IPS-NIHi11 (cell line): ENCODE measurements around the gene KRTAP10-2.
A peak's percentile ranks its signal among the peaks of the same experiment; 100 is the strongest.

Experiments used
- DNase-seq: peaks from one replicate; pipeline ENCODE4 v3.0.0; 2012; ENCODE audit warnings: mixed read lengths, low spot score

KRTAP10-2 gene

GRCh38 chr21:44539991-44540666 lies 11.2 kb downstream of the KRTAP10-2 start, which contains the start of gene KRTAP10-1:
Gene KRTAP10-1, minus strand, starts transcription at chr21:44540195. Its CDS starts 45 bp downstream, at chr21:44540150.
- no peak for DNase-seq

GRCh38 chr21:44539046-44539445 lies 12.3 kb downstream of the KRTAP10-2 start:
- no peak for DNase-seq

GRCh38 chr21:44537930-44538911 lies 13.1 kb downstream of the KRTAP10-2 start:
- DNase-seq = no peak

- DNase-seq = no peak
Measured at GRCh38 chr21:44535963-44536362, 15.3 kb downstream of the KRTAP10-2 start.

DNA sequence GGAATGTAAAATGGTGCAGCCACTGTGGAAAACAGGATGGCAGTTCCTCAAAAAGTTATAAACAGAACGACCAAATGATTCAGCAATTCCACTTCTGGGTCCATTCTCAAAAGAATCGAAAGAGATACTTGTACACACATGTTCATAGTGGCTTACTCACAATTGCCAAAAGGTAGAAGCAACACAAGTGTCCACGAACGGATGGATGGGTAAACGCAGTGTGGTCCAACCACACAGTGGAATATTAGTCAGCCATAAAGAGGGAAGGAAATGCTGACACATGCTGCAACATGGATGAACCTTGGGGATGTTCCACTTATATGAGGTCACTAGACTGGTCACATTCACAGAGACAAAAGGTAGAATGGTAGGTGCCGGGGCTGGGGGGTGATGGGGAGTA lies 16.6 kb downstream of the KRTAP10-2 start:
- DNase-seq = no peak

DNA sequence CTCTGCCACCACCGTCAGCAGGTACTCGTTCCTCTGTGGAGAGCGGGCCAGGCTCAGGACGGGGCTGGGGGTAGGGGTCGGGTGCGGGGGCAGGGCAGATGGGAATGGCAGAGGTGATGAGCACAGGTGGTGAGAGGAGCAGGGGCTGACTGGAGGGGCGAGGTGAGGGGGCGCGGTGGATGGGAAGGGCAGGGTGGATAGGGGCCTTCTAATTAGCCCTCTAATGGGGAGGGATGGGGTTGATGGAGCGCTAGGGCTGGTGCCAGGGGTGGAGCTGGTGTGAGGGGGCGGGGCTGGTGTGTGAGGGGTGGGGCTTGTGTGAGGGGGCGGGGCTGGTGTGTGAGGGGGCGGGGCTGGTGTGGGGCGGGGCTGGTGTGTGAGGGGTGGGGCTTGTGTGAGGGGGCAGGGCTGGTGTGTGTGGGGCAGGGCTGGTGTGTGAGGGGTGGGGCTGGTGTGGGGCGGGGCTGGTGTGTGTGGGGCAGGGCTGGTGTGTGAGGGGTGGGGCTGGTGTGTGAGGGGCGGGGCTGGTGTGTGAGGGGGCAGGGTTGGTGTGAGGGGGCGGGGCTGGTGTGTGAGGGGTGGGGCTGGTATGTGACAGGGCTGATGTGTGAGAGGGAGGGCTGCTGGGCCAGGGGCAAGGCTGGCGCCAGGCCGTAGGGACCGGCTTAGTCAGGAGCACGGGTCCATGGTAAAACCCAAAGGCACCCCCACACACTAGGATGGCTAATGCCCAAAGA lies 17.2 kb downstream of the KRTAP10-2 start:
- DNase-seq = peak; percentile 79

DNA sequence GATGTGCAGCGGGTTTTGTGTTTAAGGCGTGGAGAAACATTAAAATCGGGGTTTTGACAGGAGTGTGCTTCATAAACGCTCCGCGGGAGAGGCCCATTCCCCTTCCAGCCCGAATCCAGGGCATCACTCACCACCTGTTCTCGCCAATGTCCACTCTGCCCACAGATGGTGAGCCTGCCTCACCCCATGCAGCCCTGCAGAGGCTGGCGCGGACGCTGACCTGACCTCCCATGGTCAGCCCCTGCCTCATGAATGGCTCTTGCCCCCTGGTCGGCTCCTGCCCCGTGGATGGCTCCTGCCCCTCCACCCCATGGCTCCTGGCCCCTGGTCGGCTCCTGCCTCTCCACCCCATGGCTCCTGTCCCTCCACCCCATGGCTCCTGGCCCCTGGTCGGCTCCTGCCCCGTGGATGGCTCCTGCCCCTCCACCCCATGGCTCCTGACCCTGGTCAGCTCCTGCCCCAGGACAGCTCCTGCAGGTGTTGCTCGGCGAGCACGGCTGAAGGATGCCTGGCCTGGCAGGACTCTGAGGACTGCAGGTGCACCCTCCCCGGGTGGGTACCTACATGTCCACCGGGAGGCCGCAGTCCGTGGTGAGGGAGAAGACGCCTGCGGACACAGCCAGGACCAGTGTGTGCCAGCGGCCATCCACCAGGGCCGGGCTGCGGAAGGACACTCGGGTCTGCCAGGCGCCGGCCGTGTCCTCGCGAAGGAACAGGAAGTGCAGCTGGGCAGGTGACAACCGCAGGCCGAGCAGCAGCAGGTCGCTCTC lies 18.0 kb downstream of the KRTAP10-2 start:
- no peak for DNase-seq

- no peak for DNase-seq
Measured at GRCh38 chr21:44532712-44533111, 18.6 kb downstream of the KRTAP10-2 start.

GRCh38 chr21:44531606-44532564 lies 19.4 kb downstream of the KRTAP10-2 start:
- DNase-seq = no peak

- DNase-seq = no peak
Measured at GRCh38 chr21:44530903-44531605, 20.3 kb downstream of the KRTAP10-2 start.

DNA sequence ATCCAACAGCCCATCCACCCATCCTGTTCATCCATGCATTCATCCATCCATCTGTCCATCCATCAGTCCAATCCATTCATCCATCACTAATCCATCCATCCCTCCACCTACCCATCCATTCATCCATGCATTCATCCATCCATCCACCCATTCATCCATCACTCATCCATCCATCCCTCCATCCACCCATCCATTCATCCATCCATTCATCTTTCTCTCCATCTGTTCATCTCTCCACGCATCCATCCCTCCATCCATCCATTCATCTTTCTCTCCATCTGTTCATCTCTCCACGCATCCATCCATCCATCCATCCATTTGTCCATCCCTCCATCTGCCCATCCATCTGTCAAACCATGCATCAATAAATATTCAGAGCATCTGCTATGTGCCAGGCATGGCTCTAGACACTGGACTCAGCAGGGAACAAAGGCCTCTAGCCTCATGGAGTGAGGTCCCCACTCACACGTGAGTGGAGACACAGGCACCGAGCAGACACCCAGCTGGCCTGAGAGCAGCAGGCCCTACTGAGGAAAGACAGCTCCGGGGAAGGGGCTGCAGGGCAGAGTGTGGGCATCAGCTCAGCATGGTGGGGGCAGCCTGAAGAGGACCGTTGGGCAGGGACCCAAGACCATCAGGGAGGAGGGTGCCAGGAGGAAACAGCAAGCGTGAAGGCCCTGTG lies 20.9 kb downstream of the KRTAP10-2 start:
- DNase-seq = no peak

- no peak for DNase-seq
Measured at GRCh38 chr21:44529503-44530125, 21.7 kb downstream of the KRTAP10-2 start.

DNA sequence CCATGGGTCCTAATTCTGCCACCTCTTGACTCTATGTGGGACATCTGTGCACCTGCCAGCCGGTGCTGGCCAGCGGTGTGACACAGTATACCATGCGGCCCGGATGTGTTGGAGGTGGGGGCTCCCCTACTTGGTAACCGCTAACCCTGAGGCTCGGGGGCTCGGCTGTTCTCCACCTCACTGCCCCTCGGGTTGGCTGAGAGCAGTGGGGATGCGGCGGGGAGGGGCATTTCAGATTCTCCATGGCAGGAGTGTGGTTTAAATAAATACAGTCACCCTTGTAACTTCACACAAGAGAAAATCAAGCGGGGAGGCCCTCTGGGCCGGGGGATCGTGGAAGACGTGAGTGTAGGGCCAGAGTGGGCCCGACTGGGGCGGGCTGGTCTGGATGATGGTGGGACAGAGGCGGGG lies 22.3 kb downstream of the KRTAP10-2 start:
- DNase-seq = no peak

GRCh38 chr21:44528634-44528995 lies 22.7 kb downstream of the KRTAP10-2 start:
- DNase-seq = no peak

DNA sequence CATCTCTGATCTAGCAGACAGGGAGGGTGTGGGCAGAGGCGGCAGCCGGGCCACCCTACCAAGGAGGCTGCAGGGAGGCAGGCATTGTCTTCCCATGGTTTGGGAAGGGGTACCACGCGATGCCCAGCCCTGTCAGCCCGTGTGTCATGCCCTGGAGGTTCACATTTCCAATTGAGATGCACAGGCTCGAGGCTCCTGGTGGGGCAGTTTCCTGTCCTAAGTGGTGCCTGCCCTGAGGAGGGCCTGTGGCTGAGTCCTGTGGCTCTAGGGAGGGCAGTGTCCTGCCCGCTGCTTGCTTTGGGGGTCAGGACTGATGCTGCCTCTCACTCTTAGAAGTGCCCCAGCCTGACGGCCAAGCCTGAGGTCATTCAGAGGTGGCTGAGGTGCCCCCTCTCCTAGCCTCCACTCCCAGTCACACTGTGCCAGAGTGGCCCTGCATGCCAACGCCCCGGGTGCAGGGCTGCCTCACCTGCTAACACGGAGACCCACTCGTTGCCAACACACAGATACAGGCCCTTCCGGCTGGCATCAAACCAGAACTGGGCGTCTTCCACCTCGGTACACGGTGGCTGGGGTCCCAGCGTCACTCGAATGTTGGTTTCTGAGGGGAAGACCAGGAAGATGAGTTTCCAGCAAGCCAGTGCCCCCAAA lies 23.2 kb downstream of the KRTAP10-2 start:
- DNase-seq = no peak

DNA sequence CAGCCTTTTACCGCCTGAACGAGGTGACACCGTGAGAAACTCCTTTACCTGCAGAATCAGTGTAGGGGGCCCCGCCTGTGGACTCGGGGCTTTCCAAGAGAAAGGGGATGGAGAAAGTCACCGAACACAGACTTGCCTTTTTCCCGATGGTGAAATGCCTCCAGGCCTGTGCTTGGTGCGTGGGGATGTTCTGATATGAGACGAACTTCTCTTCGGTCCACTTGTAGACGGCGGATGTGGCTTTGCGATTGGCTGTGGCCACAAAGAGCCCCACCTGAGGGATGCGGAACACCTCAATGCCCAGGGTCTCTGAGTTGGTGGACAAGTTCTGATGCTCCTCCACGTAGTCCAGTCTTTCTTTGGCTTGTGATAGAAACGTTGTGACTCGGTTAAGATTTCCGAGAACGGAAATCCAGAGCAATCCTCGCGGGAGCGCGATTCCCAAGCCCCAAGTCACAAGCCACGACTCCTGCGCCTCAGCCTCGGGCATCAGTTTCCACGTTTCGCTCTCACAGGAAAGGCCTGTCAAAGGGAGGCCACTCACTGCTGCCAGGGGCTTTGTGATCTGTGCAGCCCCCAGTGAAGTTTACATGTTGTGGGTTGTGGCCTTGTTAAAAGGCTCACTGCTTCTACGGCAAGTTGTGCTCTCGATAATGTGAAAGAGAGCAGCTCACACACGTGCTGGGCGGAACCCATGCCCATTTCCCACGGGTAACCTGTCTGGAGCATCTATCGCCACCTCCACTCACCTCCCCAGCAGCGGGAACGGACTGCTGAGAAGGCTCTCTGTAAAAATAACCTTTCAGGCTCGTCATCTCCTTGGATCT lies 23.9 kb downstream of the KRTAP10-2 start:
- no peak for DNase-seq
